ENCODE measurements around the gene PTPN1. TPM values are rescaled to one million over a fixed set of nuclear protein-coding genes. Genes with fewer than 3 reads are reported as not detected.

Gene PTPN1
- total and polyA plus RNA-seq, 10 of the 15 experiments (the other 5 are each of a cell fraction or from before 2014, with no cell fraction given), result 15.9 to 74.7 (median 43.9) TPM

- TF ChIP-seq SIN3A (IDR thresholded peaks at IDR 0.05; ENCODE audit: low read depth, low read length) (peak; percentile 20; the same call in 1 of the 2 replicates), IRF5 (IDR thresholded peaks at IDR 0.05; ENCODE audit: borderline replicate concordance) (no peak), SPI1 (IDR thresholded peaks at IDR 0.05; ENCODE audit: borderline replicate concordance, insufficient read depth, low read depth, low read length) (peak; percentile 31; the same call in 1 of the 2 replicates), MTA3 (IDR thresholded peaks at IDR 0.05; ENCODE audit: borderline replicate concordance, low read length) (0 out of 2 replicates have a peak, but pooled peaks have one; percentile 27), FOS (IDR thresholded peaks at IDR 0.05; ENCODE audit: borderline replicate concordance, extremely low read depth, insufficient read length) (no peak), USF1 (IDR thresholded peaks at IDR 0.05; ENCODE audit: borderline replicate concordance, extremely low read length, insufficient read depth, low read depth, low read length) (no peak), ZBED1 (IDR thresholded peaks at IDR 0.05; ENCODE audit: borderline replicate concordance) (peak; percentile 65; the same call in 1 of the 2 replicates), E2F4 (IDR thresholded peaks at IDR 0.05; ENCODE audit: low read depth, low read length) (no peak), NR2F1 (conservative IDR thresholded peaks at IDR 0.05) (no peak), SMAD5 (IDR thresholded peaks at IDR 0.05; ENCODE audit: low read depth) (no peak), NRF1 (conservative IDR thresholded peaks at IDR 0.05; ENCODE audit: low read depth, low read length) (no peak), BACH1 (IDR thresholded peaks at IDR 0.05; ENCODE audit: borderline replicate concordance) (peak; percentile 94; the same call in 1 of the 2 replicates), RFX5 (IDR thresholded peaks at IDR 0.05; ENCODE audit: low read depth, low read length) (no peak), CHD2 (IDR thresholded peaks at IDR 0.05; ENCODE audit: borderline replicate concordance, low read depth, low read length) (peak; percentile 17; the same call in 1 of the 2 replicates), GABPA (IDR thresholded peaks at IDR 0.05; ENCODE audit: low read depth) (no peak), IRF4 (IDR thresholded peaks at IDR 0.05; ENCODE audit: low read depth, low read length) (0 out of 2 replicates have a peak, but pooled peaks have one; percentile 58), SP1 (IDR thresholded peaks at IDR 0.05; ENCODE audit: low read depth, low read length) (no peak), HCFC1 (IDR thresholded peaks at IDR 0.05; ENCODE audit: low read length) (no peak), SREBF2 (IDR thresholded peaks at IDR 0.05; ENCODE audit: low read length) (no peak), ZNF622 (IDR thresholded peaks at IDR 0.05) (no peak), CREM (IDR thresholded peaks at IDR 0.05; ENCODE audit: low read depth) (no peak), SUZ12 (IDR thresholded peaks at IDR 0.05; ENCODE audit: unreplicated experiment) (no peak), HSF1 (IDR thresholded peaks at IDR 0.05; ENCODE audit: low read depth, low read length) (no peak), NFXL1 (IDR thresholded peaks at IDR 0.05; ENCODE audit: borderline replicate concordance) (no peak)
Observed at GRCh38 chr20:50569864-50570836, 60.0 kb downstream of the PTPN1 start (continued).

Measured in GM12878 (cell line).